Lung (tissue), 12 donors: ENCODE data around the gene HUS1. TPM values are rescaled to one million over a fixed set of nuclear protein-coding genes. Genes with fewer than 3 reads are reported as not detected.
A peak's percentile ranks its signal among the peaks of the same experiment; 100 is the strongest.
"Not testable (repeated sequence)": the region's sequence is repeated elsewhere in the genome, so short reads cannot be mapped to it uniquely, and the experiment has no call there.

Source experiments
- ATAC-seq: fragments of 200-7000 bp; cut with Tn5 transposase; one replicate; pipeline ENCODE4 v1.9.1; 2020; ENCODE audit warnings: moderate number of reproducible peaks; ENCODE audit not compliant: insufficient read depth, low FRiP score
- DNase-seq, 3 donors: peaks; one replicate each; pipeline ENCODE4 v3.0.0-alpha.2; 2013 to 2017
- H3K27ac ChIP-seq, 2 donors: one replicate each; pipeline ENCODE4 v1.5.1; 2013; ENCODE audit warnings: mild to moderate bottlenecking in 2 of 2, moderate library complexity in 2 of 2, control low read depth in 1 of 2, inconsistent platforms in 1 of 2, low read depth in 1 of 2, low read length in 1 of 2
- H3K27me3 ChIP-seq, 3 donors: one replicate each; pipeline ENCODE4 v1.5.1; 2013; ENCODE audit warnings: low read length in 2 of 3; ENCODE audit not compliant: control insufficient read depth in 3 of 3, insufficient read depth in 3 of 3
- H3K36me3 ChIP-seq, 4 donors: one replicate each; pipeline ENCODE4 v1.5.1; 2013; ENCODE audit warnings: low read length in 4 of 4, mild to moderate bottlenecking in 1 of 4, moderate library complexity in 1 of 4; ENCODE audit not compliant: control insufficient read depth in 4 of 4, insufficient read depth in 4 of 4
- H3K4me1 ChIP-seq, 5 donors: one replicate each; pipeline ENCODE4 v1.5.1; 2013; ENCODE audit warnings: low read length in 5 of 5, mild to moderate bottlenecking in 2 of 5, moderate library complexity in 1 of 5; ENCODE audit not compliant: control insufficient read depth in 5 of 5, insufficient read depth in 5 of 5
- H3K4me3 ChIP-seq: one replicate; pipeline ENCODE4 v1.5.1; 2013; ENCODE audit warnings: mild to moderate bottlenecking, control low read depth, moderate library complexity
- H3K9ac ChIP-seq, 2 donors: one replicate each; pipeline ENCODE4 v1.5.1; 2013; ENCODE audit warnings: low read length in 2 of 2, control low read depth in 1 of 2; ENCODE audit not compliant: insufficient read depth in 1 of 2
- H3K9me3 ChIP-seq, 4 donors: one replicate each; pipeline ENCODE4 v1.5.1; 2013; ENCODE audit warnings: low read length in 3 of 4, mild to moderate bottlenecking in 1 of 4, moderate library complexity in 1 of 4; ENCODE audit not compliant: control insufficient read depth in 4 of 4, insufficient read depth in 3 of 4
- WGBS, 2 donors: extraction: QIAGEN DNeasy Blood & Tissue Kit; methylation state at CpG; one replicate each; pipeline ENCODE4 v1.1.7; 2013; 5-methylcytosine and 5-hydroxymethylcytosine counted together
- polyA plus RNA-seq, 2 donors: library from polyadenylated mRNA; stranded (reverse); fragments of 200-250 nt; gene quantifications; one replicate each; pipeline ENCODE4 v1.2.1, GENCODE V29; 2013
- total RNA-seq, 2 donors: library from RNA; depleted of rRNA in 1 of 2; stranded (reverse); fragments of >200 nt in 1 of 2; gene quantifications; one replicate each; pipeline ENCODE4 v1.2.1, GENCODE V29; 2014 to 2021
- TF ChIP-seq, protein P1 (sequence below): IDR thresholded peaks from 2 replicates; pipeline ENCODE4 v1.5.1; 2012; ENCODE audit warnings: mild to moderate bottlenecking; ENCODE audit errors: control extremely low read depth, extremely low read depth
- donor health status: control.
- donor health status: control.
- donor health status: Bipolar disorder and iron deficiency.
- donor health status: healthy.
- donor health status: DM: yes; HTN: yes; CAD: no.

The HUS1 gene
- total and polyA plus RNA-seq, 4 donors: 10.3 to 33.9 (median 19.3) TPM

- Histone ChIP-seq H3K9ac (no peak overlapping the region), H3K4me1 (peaks cover 0 to 14% (median 11%) of the 10 kb centered on the region in 5 donors), H3K27me3 (no peaks in the 10 kb centered on the region), H3K36me3 (no peaks in the 10 kb centered on the region), H3K27ac (peak overlapping the region; percentile 2 to 34), H3K4me3 (no peak overlapping the region), H3K9me3 (no peaks in the 10 kb centered on the region)
- ATAC-seq (no peak), DNase-seq (no peak)
- TF ChIP-seq, protein P1, sequence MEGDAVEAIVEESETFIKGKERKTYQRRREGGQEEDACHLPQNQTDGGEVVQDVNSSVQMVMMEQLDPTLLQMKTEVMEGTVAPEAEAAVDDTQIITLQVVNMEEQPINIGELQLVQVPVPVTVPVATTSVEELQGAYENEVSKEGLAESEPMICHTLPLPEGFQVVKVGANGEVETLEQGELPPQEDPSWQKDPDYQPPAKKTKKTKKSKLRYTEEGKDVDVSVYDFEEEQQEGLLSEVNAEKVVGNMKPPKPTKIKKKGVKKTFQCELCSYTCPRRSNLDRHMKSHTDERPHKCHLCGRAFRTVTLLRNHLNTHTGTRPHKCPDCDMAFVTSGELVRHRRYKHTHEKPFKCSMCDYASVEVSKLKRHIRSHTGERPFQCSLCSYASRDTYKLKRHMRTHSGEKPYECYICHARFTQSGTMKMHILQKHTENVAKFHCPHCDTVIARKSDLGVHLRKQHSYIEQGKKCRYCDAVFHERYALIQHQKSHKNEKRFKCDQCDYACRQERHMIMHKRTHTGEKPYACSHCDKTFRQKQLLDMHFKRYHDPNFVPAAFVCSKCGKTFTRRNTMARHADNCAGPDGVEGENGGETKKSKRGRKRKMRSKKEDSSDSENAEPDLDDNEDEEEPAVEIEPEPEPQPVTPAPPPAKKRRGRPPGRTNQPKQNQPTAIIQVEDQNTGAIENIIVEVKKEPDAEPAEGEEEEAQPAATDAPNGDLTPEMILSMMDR: no peak
- WGBS, 2 donors: 79 to 86% methylated on average over 12 of the region's 12 CpGs
These were observed 34.7 kb downstream of the HUS1 start for GRCh38 chr7:47944536-47945260.

GRCh38 chr7:47943676-47944474, 35.5 kb downstream of the HUS1 start:
- H3K9ac ChIP-seq: no peak overlapping the region
- no peaks in the 10 kb centered on the region for H3K9me3 ChIP-seq
- no peak for ATAC-seq
- 83 to 86% methylated on average over 8 of the region's 8 CpGs for WGBS, 2 donors
- H3K27me3 ChIP-seq: no peaks in the 10 kb centered on the region
- no peak overlapping the region for H3K4me3 ChIP-seq
- peaks cover 0 to 14% (median 11%) of the 10 kb centered on the region in 5 donors for H3K4me1 ChIP-seq
- no peak overlapping the region for H3K27ac ChIP-seq
- TF ChIP-seq, protein P1: no peak
- no peaks in the 10 kb centered on the region for H3K36me3 ChIP-seq
- no peak for DNase-seq

DNA sequence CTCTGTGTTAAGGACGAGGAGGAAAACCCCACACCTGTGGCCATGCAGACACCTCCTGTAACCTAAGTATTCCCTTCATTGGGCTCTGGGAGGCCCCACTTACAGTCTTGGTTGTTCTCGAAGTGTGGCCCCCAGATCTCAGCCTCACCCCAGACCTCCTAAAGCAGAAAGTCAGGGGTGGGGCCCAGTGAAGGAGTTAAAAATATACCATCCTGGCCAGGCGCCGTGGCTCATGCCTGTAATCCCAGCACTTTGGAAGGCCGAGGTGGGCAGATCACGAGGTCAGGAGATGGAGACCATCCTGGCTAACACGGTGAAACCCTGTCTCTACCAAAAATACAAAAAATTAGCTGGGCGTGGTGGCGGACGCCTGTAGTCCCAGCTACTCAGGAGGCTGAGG, 36.8 kb downstream of the HUS1 start:
- not testable (repeated sequence) for ATAC-seq, DNase-seq, H3K27me3 ChIP-seq, H3K36me3 ChIP-seq, H3K9me3 ChIP-seq, H3K4me3 ChIP-seq, H3K27ac ChIP-seq, H3K9ac ChIP-seq
- 84 to 86% methylated on average over 10 of the region's 10 CpGs for WGBS, 2 donors
- peaks cover 0 to 14% (median 11%) of the 10 kb centered on the region in 5 donors for H3K4me1 ChIP-seq

GRCh38 chr7:47942132-47942531, 37.3 kb downstream of the HUS1 start:
- 69 to 78% methylated on average over 10 of the region's 10 CpGs for WGBS, 2 donors
- Histone ChIP-seq H3K27ac (peak overlapping the region; percentile 47 to 62), H3K9me3 (no peaks in the 10 kb centered on the region), H3K36me3 (no peaks in the 10 kb centered on the region), H3K27me3 (no peaks in the 10 kb centered on the region), H3K4me1 (peaks cover 0 to 14% (median 10%) of the 10 kb centered on the region in 5 donors), H3K9ac (no peak overlapping the region), H3K4me3 (no peak overlapping the region)
- TF ChIP-seq, protein P1: no peak
- DNase-seq: no peak
- ATAC-seq: no peak
